SU-DHL-6 (cell line): ENCODE data around the gene C5AR2.

Source experiments
- CTCF ChIP-seq: fragments of 200-600 bp; sonication (generic); IDR thresholded peaks from one replicate; pipeline ENCODE4 v1.5.1; 2017; ENCODE audit warnings: antibody characterized with exemption, mild to moderate bottlenecking, low read length, moderate library complexity; ENCODE audit not compliant: insufficient read depth, poor library complexity, severe bottlenecking
- EZH2phosphoT487 ChIP-seq: fragments of 200-600 bp; sonication (generic), shearing (Covaris generic); conservative IDR thresholded peaks from 2 replicates; pipeline ENCODE4 v1.6.1; 2018; ENCODE audit warnings: mild to moderate bottlenecking, antibody characterized with exemption, low read length, moderate library complexity, mixed read lengths

DNA sequence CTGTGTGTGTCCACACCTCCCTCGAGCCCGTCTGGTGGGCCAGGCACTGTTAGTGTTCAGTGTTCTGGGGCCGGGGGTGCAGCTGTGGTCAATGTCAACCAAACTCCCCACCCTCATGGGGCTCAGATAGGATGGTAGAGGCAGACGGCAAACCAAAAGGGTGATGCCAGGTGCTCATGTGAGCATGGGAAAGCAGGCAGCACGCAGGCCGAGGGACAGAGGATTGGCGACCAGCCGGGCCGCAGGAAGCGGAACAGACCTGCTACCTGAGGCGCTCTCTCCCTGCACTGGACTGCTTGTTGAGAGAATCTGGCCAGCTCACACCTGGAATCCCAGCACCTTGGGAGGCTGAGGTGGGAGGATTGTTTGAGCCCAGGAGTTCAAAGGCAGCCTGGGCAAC is 46.3 kb downstream of the C5AR2 start:
- no peak for TF ChIP-seq CTCF
- TF ChIP-seq EZH2phosphoT487 = no peak
